CD4-positive, alpha-beta T cell (primary cell): ENCODE results near the gene CDH24. TPM values are rescaled to one million over a fixed set of nuclear protein-coding genes. Genes with fewer than 3 reads are reported as not detected.
"Not testable (repeated sequence)": the region's sequence is repeated elsewhere in the genome, so short reads cannot be mapped to it uniquely, and the experiment has no call there.

Source experiments
- ATAC-seq: fragments of 200-7000 bp; cut with Tn5 transposase; one replicate; pipeline ENCODE4 v1.10.0; 2022; ENCODE audit warnings: mild to moderate bottlenecking; ENCODE audit not compliant: poor library complexity
- CTCF ChIA-PET: fragments of 350-600 bp; sonication (Branson Sonifier 250); formaldehyde crosslinking; loops from one replicate; lab custom pipeline; 2021; ENCODE audit warnings: antibody characterized with exemption, inconsistent platforms; lab: Charles Lee
- POLR2A ChIA-PET: fragments of 350-600 bp; sonication (Branson Sonifier 250); formaldehyde crosslinking; loops from one replicate; lab custom pipeline; 2021; ENCODE audit warnings: antibody characterized with exemption, inconsistent platforms; lab: Charles Lee
- DNase-seq, 14 experiments: peaks; one replicate each; pipeline ENCODE4 v3.0.0-alpha.2; 2013 to 2020; ENCODE audit warnings: mixed read lengths in 2 of 14
- H3K27ac ChIP-seq, 2 donors: one replicate each; pipeline versions ENCODE4 v1.5.1 to v1.7.0; 2013; ENCODE audit warnings: low read length in 2 of 2, low read depth in 1 of 2, mild to moderate bottlenecking in 1 of 2
- H3K27me3 ChIP-seq, 2 experiments: 1 replicate in 1 of 2; 2 replicates in 1 of 2; pipeline versions ENCODE4 v1.6.1 to v1.7.0; 2013; ENCODE audit warnings: low read length in 2 of 2, control low read depth in 1 of 2, mild to moderate bottlenecking in 1 of 2, moderate library complexity in 1 of 2; ENCODE audit not compliant: insufficient read depth in 2 of 2, control insufficient read depth in 1 of 2
- H3K36me3 ChIP-seq: one replicate; pipeline ENCODE4 v1.6.1; 2013; ENCODE audit warnings: low read length, control low read depth; ENCODE audit not compliant: insufficient read depth
- H3K4me1 ChIP-seq: one replicate; pipeline ENCODE4 v1.6.1; 2013; ENCODE audit warnings: low read length, control low read depth; ENCODE audit not compliant: insufficient read depth
- H3K4me3 ChIP-seq: one replicate; pipeline ENCODE4 v1.5.1; 2013; ENCODE audit warnings: mild to moderate bottlenecking, low read length, moderate library complexity
- H3K9me3 ChIP-seq, 2 experiments: 1 replicate in 1 of 2; 2 replicates in 1 of 2; pipeline versions ENCODE4 v1.6.1 to v1.7.0; 2013; ENCODE audit warnings: low read length in 2 of 2, mild to moderate bottlenecking in 2 of 2, control low read depth in 1 of 2, moderate library complexity in 1 of 2; ENCODE audit not compliant: control insufficient read depth in 1 of 2, insufficient read depth in 1 of 2
- H3K27ac Mint-ChIP-seq: one replicate; pipeline ENCODE4 v1.8.0; 2020; ENCODE audit warnings: mixed read lengths
- H3K27me3 Mint-ChIP-seq: one replicate; pipeline ENCODE4 v1.8.0; 2021; ENCODE audit warnings: mixed read lengths
- H3K36me3 Mint-ChIP-seq: one replicate; pipeline ENCODE4 v1.8.0; 2021; ENCODE audit warnings: low read depth, mixed read lengths
- H3K4me1 Mint-ChIP-seq: one replicate; pipeline ENCODE4 v1.8.0; 2021; ENCODE audit warnings: low read depth, mixed read lengths
- H3K4me3 Mint-ChIP-seq: one replicate; pipeline ENCODE4 v1.8.0; 2020; ENCODE audit warnings: mild to moderate bottlenecking, mixed read lengths
- H3K9me3 Mint-ChIP-seq: one replicate; pipeline ENCODE4 v1.8.0; 2020; ENCODE audit warnings: mixed read lengths
- intact Hi-C, 2 experiments: fragments of 100-400 bp; cut with DNase I in 1 of 2; cut with micrococcal nuclease in 1 of 2; formaldehyde crosslinking; loops; one replicate each; pipeline versions ENCODE4 v1.15.1 to v1.9.0; 2023 to 2025; cut with DNase I, micrococcal nuclease
- total RNA-seq, 174 experiments: library from RNA in 2 of 174; stranded (reverse) in 2 of 174; gene quantifications; one replicate each; pipeline ENCODE4 v1.2.3 and lab custom pipeline; 2021 to 2026
- TF ChIP-seq, protein P1 (sequence below): fragments of 200-600 bp; IDR thresholded peaks from one replicate; pipeline ENCODE4 v1.8.0; 2022; ENCODE audit warnings: antibody characterized with exemption, mild to moderate bottlenecking

Gene CDH24
- total RNA-seq, 2 experiments from 2014 or later: 3.3 to 3.7 TPM

- H3K4me1 Mint-ChIP-seq: peaks cover 52% of the 10 kb centered on the region
- ATAC-seq: no peak
- POLR2A ChIA-PET: interaction anchor here (0.7 to 3.9 kb wide), 19 partner anchors 12 to 1479 kb away, joined by 3 to 71 read pairs (median 10); partner anchors contain the start of genes ACIN1, AJUBA, C14orf119 and CDH24
- Histone ChIP-seq H3K27me3 (no peaks in the 10 kb centered on the region), H3K27ac (no peak overlapping the region), H3K36me3 (no peaks in the 10 kb centered on the region), H3K4me3 (no peak overlapping the region), H3K9me3 (no peaks in the 10 kb centered on the region), H3K4me1 (peaks cover 26% of the 10 kb centered on the region)
- peak overlapping the region; percentile 93 for H3K27ac Mint-ChIP-seq
- H3K27me3 Mint-ChIP-seq: no peaks in the 10 kb centered on the region
- CTCF ChIA-PET: interaction anchor here (1.4 to 2.9 kb wide), 14 partner anchors 10 to 436 kb away, joined by 4 to 42 read pairs (median 8); partner anchors contain the start of genes ACIN1, C14orf119, CDH24 and PSMB5
- H3K9me3 Mint-ChIP-seq: no peaks in the 10 kb centered on the region
- TF ChIP-seq, protein P1, sequence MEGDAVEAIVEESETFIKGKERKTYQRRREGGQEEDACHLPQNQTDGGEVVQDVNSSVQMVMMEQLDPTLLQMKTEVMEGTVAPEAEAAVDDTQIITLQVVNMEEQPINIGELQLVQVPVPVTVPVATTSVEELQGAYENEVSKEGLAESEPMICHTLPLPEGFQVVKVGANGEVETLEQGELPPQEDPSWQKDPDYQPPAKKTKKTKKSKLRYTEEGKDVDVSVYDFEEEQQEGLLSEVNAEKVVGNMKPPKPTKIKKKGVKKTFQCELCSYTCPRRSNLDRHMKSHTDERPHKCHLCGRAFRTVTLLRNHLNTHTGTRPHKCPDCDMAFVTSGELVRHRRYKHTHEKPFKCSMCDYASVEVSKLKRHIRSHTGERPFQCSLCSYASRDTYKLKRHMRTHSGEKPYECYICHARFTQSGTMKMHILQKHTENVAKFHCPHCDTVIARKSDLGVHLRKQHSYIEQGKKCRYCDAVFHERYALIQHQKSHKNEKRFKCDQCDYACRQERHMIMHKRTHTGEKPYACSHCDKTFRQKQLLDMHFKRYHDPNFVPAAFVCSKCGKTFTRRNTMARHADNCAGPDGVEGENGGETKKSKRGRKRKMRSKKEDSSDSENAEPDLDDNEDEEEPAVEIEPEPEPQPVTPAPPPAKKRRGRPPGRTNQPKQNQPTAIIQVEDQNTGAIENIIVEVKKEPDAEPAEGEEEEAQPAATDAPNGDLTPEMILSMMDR: no peak
- no peak for DNase-seq
- no peaks in the 10 kb centered on the region for H3K36me3 Mint-ChIP-seq
- intact Hi-C loops: loop anchor here (1.0 to 2.0 kb wide), 2 partner anchors 23 to 29 kb away; partner anchors contain the start of genes AJUBA (in 1 of the 2) and PSMB5 (in 1 of the 2)
- H3K4me3 Mint-ChIP-seq: peak overlapping the region; percentile 95
Measured at GRCh38 chr14:23005451-23006187, 51.7 kb downstream of the CDH24 start.

DNA sequence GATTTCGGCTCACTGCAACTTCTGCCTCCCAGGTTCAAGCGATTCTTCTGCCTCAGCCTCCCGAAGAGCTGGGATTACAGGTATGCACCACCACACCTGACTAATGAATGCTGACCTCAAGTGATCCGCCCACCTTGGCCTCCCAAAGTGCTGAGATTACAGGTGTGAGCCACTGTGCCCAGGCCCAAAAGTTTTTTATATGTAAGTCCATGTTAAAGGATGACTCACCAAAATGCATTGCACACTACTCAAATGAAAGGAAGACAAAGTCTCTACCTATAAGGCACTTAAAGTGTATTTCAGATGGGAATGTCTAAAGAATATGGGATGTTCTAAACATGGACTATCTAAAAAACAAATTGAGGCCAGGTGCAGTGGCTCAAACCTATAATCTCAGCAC, 53.0 kb downstream of the CDH24 start:
- DNase-seq, intact Hi-C loops, CTCF ChIA-PET, H3K4me3 ChIP-seq, H3K36me3 Mint-ChIP-seq, H3K27me3 ChIP-seq, H3K9me3 Mint-ChIP-seq, H3K4me3 Mint-ChIP-seq, H3K27me3 Mint-ChIP-seq, ATAC-seq, H3K27ac Mint-ChIP-seq, H3K9me3 ChIP-seq, H3K27ac ChIP-seq, H3K36me3 ChIP-seq: not testable (repeated sequence)
- peaks cover 41% of the 10 kb centered on the region for H3K4me1 Mint-ChIP-seq
- H3K4me1 ChIP-seq: peaks cover 18% of the 10 kb centered on the region
- POLR2A ChIA-PET: interaction anchor here (0.6 kb wide), 1 partner anchor 54 kb away, joined by 3 read pairs; no protein-coding TSS in a partner anchor

DNA sequence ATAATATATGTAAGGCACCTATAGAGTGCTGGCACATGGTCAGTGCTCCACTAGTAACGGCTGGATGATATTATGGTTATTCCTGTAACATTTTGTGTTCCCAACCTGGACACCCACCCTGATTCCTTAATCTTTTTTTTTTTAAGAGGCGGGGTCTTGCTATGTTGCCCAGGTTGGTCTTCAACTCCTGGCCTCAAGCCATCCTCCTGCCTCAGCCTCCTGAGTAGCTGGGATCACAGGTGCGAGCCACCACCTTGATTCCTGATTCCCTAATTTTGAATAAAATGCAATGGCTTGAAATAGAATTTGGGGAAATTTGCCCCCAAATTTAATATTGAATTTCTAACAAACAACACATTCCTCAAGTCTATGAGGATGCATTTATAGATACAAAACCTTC, 54.7 kb downstream of the CDH24 start:
- H3K9me3 Mint-ChIP-seq: no peaks in the 10 kb centered on the region
- no peak for ATAC-seq
- no peaks in the 10 kb centered on the region for H3K36me3 Mint-ChIP-seq
- H3K27ac Mint-ChIP-seq: no peak overlapping the region
- Histone ChIP-seq H3K27ac (no peak overlapping the region), H3K9me3 (no peaks in the 10 kb centered on the region), H3K36me3 (no peaks in the 10 kb centered on the region), H3K4me1 (peaks cover 13% of the 10 kb centered on the region), H3K27me3 (no peaks in the 10 kb centered on the region), H3K4me3 (no peak overlapping the region)
- TF ChIP-seq, protein P1: no peak
- intact Hi-C loops: no loop called here
- CTCF ChIA-PET: interaction anchor here (1.0 to 1.2 kb wide), 3 partner anchors 17 to 92 kb away, joined by 3 to 4 read pairs (median 3); partner anchors contain the start of gene ACIN1
- no peaks in the 10 kb centered on the region for H3K27me3 Mint-ChIP-seq
- H3K4me3 Mint-ChIP-seq: no peak overlapping the region
- peaks cover 27% of the 10 kb centered on the region for H3K4me1 Mint-ChIP-seq
- DNase-seq: no peak
- POLR2A ChIA-PET: no interaction called here
